GM19467 (cell line): ENCODE data around the gene TMEM272.

ENCODE experiments used
- ATAC-seq: cut with Tn5 transposase; IDR thresholded peaks from one replicate; pipeline ENCODE4 v1.9.1; 2021; ENCODE audit warnings: mild to moderate bottlenecking, moderate library complexity; ENCODE audit not compliant: unreplicated experiment

The TMEM272 gene

DNA sequence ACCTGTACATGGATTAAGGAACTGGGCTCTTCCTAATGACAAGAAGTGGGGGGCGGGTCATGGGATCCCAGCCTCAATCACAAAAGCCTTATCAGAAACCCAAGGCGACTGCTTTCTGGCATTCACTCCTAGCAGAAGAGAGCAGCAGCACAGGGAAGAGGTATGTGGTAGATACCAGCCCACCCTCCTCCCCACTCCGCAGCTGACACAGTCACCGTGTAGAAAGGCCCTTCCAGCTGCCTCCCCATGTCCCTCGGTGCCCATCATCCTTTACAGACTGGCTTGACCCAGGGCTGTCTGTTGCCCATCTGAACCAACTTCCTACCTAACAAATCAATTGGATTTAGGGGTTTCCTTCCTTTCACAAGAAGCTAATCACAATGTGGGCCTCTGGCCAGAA lies 37.9 kb downstream of the TMEM272 start:
- no peak for ATAC-seq

DNA sequence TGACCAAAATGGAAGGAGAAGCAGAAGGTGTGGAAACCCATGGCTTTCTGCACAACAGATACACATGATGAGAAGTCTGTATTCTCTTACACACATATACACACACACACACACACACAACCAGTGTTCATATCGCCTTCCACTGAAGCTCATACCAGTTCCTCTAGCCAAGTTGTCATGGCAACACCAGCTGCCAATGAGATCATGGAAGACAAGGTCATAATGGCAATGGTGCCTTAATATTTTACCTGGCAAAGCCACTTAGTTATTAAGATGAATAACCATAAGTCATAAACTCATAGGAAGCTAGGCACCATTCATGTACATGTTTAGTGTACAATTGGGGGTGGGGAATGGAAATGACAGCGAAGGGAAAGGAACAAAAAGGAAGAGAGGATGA lies 38.4 kb downstream of the TMEM272 start:
- no peak for ATAC-seq

DNA sequence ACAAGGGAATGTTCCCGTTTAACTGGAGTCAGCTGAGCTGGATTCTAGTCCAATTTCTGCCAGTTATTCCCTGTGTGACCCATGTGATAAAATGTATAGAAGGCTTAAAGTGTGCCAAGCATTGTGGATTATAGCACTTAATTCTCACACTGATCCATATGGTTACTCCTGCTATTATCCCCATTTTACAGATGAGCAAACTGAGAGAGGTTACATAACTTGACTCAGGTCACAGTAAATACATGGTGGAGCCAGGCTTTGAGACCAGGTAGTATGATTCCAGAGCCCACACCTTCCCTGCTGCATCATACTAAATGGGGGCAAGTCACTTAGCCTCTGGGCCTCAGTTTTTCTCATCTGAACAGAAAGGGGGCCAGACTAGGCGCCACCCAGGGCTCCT lies 39.1 kb downstream of the TMEM272 start:
- ATAC-seq = no peak

DNA sequence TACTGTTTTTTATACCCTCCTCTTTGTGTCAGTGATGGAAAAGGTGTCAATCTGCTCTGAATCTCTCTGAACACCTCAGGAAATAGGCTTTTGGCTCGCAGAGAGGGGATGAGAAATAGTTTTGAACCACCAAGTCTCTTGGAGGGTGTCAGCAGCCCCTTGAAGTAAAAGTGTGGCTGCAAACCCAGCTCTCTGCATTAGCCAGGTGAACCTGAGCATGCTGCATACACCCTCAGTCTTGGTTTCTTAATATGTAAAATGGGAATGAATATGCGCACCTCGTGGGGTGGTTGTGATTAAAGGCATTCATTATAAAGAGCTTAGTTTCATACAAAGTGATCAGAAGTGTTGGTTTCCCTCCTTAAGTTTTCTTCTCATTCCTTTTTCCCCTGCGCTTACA lies 39.7 kb downstream of the TMEM272 start:
- ATAC-seq = no peak

DNA sequence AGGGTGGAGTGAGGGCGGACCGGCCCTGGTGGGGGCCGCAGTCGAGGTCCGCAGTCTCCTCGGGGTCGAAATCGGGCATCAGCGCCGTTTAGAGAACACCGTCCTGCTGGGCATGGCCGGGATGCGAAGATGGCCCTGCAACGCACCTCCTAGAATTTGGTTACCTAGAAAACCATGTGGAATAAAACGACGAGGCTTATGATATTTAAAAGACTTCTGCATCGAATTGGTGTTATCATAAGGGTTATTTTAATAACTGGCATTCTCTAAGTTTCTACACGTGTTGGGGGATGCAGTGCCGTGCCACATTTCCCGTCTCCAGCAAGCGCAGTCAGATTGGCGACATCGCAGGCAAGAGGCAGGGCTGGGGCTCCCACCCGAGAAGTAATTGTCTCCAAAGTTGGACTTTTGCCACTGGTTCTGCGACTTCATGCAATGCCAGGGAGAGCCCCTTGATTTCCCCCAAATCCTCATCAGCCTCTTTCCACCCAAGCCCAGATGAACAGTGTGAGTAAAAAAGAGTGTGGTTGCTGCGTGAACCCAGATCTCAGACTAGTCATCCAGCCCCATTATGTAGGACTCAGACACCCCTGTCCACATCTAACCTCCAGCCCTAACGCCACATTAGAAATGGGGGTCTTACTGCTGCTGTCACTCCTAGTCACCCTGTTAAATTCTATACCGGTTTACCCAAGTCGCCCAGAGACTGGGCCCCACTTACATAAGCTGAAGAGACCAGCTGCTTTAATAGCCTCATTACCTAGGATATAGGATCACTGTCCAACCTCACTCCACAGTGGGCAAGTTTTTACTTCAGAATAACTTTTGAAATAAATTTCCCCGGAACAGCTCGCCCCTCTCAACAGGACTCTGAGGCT lies 40.4 kb downstream of the TMEM272 start:
- ATAC-seq = no peak

DNA sequence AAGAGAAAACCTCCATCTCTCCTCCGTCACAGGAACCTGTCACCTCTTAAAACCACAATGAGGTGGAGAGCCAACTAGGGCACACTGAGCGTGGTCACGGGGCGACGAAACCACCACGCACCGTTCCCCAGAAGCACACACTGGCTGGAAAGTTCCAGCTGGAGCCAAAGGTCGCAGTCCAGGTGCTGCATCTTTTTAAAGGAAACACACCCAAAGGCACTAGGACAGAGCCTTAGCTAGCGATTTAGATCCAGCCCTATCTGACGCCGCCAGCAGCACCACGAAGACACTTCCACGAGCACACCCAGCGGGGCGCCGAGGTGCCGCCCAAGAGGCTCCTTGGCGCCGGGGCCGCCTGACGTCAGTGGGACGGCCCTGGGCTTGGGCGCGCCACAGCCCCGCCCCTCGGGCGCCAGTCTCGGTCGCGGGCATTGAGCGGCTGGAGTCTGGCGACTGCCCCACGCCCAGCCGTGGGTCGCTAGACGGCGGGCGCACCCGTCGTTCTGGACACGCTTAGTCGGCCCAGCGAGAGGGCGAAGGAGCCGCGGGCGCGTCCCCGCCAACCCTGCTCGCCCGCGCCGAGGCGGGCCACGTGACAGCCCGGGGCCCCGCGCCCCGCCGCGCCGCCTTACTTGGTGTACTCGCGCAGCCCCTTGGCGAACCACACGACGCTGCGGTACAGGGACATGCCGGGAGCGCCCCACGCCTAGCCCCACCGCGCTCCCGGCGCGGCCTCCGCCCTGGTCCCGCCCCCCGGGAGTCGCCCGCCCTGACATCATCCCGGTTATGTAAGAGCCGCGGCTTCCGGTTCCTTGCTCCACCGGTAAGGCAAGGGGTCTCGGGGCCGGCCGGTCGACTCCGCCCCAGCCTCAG lies 41.3 kb downstream of the TMEM272 start, which contains the start of gene DHRS12:
TSS of gene DHRS12 (minus strand) at position 742 of the 873 bp plus-strand sequence. CDS start 4,504 bp downstream, outside the sequence.
- ATAC-seq = peak; percentile 81

DNA sequence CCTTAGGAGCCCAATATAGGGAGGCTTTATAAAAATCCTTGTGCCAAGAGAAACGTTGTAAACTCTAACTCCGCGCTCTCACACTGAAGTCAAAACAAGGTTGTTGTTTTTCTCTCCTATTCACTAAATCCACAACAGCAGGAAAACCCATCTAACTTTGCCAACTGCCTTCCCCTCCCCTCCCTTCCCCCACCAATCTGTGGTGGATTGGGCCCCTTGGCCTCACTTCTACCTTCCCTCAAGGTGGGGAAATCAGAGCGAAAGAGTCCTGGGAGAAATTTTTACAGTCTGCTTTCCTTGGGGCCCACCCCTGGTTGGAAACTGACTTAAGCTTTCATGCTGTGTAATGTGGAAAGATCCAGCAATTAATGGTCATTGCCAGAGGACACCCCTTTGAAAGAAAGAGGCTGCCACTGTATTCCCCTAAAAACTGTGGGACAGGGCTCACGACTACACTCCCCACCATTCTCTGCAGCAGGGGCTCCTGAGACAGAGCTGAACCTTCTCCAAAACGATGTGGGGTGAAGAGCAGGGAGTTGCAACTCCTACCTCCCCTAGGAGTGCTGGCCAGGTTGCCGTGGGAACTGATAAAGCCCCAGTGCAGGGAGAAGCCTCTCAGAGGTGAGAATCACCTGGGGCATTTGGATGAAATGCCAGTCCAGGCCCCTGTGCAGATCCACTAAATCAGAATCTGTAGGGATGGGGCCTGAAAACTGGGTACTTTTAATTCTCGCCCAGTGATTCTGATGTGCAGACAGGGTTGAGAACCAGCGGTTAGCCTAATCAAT lies 42.2 kb downstream of the TMEM272 start:
- no peak for ATAC-seq

DNA sequence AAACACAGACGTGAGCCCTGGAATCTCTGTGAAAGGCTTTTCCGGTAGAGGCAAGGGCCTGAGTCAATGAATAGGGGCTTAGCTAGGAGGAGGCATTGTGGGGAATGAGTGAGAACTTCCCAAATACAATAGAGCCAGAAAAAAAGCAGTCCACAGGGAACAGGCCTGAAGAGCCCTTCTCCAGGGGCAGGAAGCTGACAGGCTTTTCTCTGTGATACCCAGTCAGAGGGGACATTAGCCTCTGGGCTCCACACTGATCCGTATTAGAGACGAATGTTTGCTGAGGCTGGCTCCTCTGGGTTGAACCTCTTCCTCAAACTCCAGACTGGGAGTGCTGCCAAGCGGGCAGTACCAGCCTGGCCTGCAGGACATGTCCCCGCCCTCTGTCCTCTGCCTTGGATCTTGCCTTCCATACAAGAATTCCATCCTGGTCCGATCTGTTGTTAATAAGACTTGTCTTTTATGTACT lies 43.3 kb downstream of the TMEM272 start:
- no peak for ATAC-seq

DNA sequence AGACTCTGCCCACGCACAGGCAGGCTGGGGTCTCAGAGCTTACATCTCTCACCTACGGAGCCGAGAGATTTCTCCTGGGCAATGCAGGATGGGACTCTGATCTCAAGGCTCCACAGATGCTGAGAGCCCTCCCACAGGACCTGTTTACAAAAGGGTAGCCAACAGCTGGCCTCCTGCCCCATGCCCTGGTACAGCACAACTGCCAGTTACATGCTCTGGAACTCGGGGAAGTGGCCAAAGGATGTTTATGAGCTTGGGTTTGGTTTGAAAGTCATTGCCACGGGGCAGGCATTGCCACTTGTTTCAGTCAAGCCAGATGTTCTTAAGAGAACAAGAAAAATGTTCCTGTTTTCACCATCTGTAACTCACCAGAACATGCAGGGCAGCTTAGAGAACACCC lies 44.5 kb downstream of the TMEM272 start:
- ATAC-seq = no peak

DNA sequence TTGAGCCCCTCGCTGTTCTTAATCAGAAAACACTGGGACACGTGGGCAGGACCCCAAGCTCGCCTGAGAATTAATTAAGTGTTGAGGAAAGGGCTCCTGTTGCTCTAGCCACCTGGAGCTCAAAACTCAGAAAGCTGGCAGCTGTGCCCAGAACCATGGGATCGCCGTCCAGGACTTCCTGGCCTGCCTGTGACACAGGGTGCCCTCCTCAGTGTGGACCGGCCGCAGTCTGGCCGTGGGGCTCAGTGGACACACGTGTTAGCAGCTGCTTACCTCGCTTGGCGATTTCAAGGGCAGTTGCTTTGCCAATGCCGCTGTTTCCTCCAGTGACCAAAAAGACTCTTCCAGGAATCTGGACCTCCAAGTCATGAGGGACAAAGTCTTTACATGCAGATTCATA lies 45.7 kb downstream of the TMEM272 start:
- ATAC-seq = no peak

DNA sequence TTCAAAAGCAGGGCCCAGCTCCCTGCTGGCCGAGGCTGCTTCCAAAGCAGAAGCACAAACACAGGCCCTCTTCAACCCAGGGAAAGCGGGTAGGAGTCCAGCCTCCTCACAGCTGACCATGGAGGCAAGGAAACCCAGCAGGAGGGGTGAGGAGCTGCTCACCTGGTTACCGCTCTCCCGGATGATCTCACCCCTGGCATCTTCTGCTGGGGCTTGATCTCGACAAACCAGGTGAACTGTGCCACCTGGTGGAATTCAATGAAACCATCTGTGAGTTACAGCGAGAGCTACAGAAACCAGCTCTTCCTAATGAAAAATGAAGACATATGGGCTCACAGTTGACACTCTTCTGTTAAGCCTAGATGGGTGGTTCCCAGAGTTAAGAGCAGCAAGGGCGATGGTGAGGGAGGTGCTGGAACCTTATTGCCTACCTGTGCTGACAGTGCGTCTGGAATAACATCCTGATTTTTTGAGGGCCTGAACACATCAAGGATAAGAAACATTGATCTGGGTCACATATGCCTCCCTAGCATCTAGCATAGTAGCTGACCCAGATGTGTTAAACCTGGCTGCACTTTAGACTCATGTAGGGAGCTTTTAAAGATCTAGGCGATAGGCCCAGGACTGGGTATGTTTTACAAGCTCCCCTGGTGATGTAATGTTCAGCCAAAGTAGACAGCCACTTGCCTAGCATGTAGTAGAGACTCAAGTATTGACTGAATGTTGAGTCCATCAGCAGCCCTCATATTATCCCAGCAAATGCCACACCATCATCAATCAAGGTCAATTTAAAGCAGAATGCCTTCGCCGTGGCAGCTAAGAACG lies 47.1 kb downstream of the TMEM272 start:
- peak; percentile 40 for ATAC-seq

DNA sequence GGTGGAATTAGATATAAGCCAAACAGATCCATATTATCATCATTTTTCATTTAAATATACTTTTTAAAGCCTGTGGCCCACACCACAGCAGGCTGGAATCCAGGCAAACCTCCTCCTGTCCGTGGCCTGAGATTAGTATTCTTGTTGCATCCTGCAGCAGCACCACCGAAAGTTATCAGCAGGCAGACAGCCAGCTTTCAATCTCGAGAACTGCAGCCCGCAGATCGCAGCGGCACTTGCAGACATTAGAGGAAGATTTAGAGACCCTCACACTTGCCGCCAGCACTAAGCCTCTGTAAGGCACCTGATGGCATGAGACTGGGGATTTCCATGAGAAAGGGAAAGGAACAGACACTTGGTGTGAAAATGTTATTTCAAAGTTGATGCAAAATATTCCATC lies 48.4 kb downstream of the TMEM272 start:
- no peak for ATAC-seq

DNA sequence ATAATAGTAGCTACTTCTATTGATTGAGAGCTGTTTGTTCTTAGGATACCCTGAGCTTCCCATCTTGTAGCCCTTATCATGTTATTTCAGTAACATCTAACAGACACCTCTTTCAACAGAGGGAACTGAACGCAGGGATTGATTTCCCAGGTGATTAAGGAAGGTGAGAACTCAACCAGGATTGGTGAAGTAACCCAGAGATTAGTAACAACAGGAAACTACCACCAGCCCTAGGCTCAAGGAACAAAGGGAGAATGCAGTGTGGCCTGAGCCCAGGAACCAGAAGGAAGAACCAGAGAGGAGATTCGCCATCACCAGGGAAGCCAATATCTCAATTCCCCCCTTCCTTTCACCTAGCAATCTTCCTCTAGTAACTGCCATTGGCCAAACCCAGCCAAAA lies 49.6 kb downstream of the TMEM272 start:
- ATAC-seq = no peak

DNA sequence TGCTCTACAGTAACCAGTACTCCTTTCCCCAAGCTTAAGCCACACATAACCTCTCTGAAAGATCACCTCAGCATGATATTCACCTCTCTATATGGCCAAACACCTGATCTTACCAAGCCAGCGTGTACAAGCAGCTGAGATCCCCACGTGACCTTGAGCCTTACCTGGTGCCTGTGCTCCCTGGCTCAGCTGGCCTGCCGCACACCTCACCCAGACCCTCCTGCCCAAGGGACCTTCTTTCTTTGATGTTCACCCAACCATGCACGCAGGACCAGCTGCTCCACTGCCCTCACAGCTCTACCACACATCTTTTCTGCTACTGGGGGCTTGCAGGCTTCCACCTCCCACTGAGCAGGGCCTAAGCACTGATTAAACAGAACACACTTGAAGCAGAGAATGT lies 50.0 kb downstream of the TMEM272 start:
- ATAC-seq = no peak

DNA sequence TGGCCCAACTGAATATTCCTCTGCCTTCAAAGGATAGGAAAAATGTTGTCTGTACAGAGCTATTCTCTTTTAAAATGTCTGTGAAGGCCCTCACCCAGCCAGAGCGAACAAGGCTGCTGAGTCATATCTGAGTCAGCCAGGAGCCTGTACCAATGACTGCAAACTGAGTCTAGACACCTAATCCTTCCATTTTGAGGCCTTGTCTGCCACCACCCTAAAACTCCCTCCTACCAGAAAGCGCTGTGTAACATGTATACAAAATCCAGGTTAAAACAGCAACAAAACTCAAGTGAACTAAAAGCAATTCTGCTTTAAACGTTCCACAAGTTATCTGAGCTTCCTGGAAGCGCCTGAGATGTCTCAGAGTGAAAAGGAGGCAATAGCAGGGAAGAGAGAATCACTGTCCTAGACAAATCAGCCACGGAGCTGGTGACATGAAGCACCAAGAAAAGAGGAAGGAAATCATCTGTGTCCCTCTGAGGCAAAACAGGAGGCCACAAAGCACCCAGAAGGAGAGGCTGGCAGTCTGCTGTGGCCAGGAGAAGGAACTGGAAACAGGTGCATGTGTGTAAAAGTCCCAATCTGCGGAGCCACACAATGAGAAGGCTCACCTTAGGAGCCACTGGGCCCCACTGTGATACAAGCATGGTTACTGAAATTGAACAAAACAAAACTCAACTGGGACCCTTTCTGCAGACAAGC lies 51.3 kb downstream of the TMEM272 start:
- ATAC-seq = peak; percentile 47

DNA sequence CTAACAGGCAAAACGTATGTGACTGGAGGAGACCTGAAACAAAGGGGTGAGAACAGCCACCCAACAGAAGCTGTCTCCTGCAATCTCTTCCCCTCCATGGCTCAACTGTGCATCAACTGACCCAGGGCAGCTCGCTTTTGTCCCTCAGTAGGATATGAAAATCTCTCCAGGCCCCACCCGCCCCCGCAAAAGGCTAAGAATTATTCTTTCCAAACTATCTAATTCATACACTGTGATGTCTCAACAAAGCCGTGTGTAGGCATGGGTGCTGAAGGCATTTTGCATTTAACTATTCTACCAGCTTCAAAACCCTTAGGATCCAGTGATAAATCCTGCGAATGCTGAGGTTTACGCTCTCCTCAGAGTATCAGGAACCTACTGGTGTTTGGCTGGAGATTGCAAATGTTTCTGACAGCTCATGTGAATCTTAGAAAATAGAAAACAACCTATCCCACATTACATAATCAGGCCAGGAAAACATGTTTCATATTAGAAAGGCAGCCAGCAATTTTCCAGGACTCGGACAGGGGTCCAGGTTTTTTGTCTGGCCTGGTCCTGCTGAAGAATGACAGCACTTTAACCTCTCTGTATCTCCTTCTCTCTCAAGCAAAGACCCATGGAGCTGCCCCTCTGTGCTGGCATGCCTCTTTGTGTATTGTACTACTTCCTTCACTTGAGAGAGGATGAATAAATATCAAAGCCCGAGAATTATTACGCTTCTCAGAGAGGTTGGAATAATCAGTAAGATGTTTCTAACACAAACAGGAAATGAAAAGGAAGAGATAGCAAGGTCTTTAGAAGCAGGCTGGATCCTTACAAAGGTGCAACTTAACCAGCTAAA lies 58.3 kb downstream of the TMEM272 start:
- no peak for ATAC-seq

DNA sequence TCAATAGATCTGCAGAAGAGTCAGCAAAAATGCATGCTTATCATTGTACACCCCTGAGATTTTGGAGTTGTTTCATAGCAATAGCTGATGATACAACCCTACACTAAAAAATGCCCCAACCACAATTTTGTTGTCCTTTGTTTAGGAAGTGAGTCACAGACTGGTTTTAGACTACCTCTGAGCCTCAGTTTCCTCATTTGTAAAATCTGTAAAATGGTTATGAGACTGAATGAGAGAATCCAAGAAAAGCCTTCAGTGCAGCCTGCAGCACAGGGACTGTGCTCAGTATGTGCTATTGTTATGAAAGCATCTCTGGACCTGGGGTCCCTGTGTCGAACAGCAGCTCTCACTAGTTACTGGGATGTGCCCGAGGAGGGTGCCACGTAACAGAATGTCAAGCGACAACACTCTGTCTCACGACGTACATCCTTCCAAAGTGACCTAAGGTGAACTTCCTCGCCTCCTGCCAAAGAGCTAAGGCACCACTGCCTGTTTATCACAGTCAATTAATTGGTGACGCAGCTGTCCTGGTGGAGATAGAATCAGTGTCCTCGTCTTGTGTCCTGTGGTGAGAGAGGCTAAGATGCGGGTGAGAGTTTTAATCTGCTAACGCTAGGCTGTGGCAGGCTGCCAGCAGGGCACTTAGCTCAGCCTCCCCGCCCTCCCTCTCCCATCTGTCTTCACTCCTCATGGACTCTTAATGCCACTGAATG lies 59.1 kb downstream of the TMEM272 start:
- ATAC-seq = no peak

DNA sequence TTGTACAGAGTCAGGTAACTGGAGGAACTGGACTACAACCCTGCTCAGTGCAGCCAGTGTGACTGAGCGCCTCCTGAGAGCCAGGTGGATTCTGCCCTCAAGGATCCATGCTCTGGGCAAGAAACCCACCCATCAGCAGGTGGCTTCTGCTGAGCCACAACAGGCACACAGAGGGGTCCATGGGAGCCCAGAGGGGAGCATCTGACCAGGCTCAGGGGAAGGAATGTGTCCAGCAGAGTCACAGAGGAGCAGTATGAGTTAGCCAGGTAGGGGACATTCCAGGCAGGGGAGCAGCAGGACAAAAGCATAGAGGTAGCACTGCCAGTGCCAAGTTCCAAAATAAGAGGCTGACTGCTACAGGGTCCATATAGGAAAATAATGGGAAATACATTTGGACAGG lies 60.9 kb downstream of the TMEM272 start:
- no peak for ATAC-seq
